ENCODE results near the gene RCOR1.

Gene RCOR1

GRCh38 chr14:102601378-102601925 lies 9.0 kb downstream of the RCOR1 start:
- no peaks in the 10 kb centered on the region; the same call in 1 of the 2 replicates for H3K4me1 ChIP-seq
- no peak for DNase-seq
- H3K27me3 ChIP-seq = no peaks in the 10 kb centered on the region
- H3K4me3 ChIP-seq (ENCODE audit: low read depth, low read length) = no peak overlapping the region
- no peak for TF ChIP-seq CTCF (IDR thresholded peaks at IDR 0.05; ENCODE audit: low read depth, low read length)
- H3K9me3 ChIP-seq = no peaks in the 10 kb centered on the region; the same call in 1 of the 2 replicates
- H3K36me3 ChIP-seq = peaks cover 22% of the 10 kb centered on the region

- no peaks in the 10 kb centered on the region; the same call in 1 of the 2 replicates for H3K9me3 ChIP-seq
- no peak for DNase-seq
- H3K4me3 ChIP-seq (ENCODE audit: low read depth, low read length) = no peak overlapping the region
- no peaks in the 10 kb centered on the region; the same call in 1 of the 2 replicates for H3K4me1 ChIP-seq
- H3K36me3 ChIP-seq = peaks cover 18% of the 10 kb centered on the region
- no peak for TF ChIP-seq CTCF (IDR thresholded peaks at IDR 0.05; ENCODE audit: low read depth, low read length)
- no peaks in the 10 kb centered on the region for H3K27me3 ChIP-seq
These were observed 10.2 kb downstream of the RCOR1 start for GRCh38 chr14:102602421-102603292.

GRCh38 chr14:102603293-102603907 lies 11.0 kb downstream of the RCOR1 start:
- no peak for DNase-seq
- peaks cover 15% of the 10 kb centered on the region for H3K36me3 ChIP-seq
- no peak overlapping the region for H3K4me3 ChIP-seq (ENCODE audit: low read depth, low read length)
- no peaks in the 10 kb centered on the region; the same call in 1 of the 2 replicates for H3K4me1 ChIP-seq
- H3K9me3 ChIP-seq = no peaks in the 10 kb centered on the region; the same call in 1 of the 2 replicates
- no peaks in the 10 kb centered on the region for H3K27me3 ChIP-seq
- no peak for TF ChIP-seq CTCF (IDR thresholded peaks at IDR 0.05; ENCODE audit: low read depth, low read length)

- no peak for TF ChIP-seq CTCF (IDR thresholded peaks at IDR 0.05; ENCODE audit: low read depth, low read length)
- no peaks in the 10 kb centered on the region; the same call in 1 of the 2 replicates for H3K4me1 ChIP-seq
- no peaks in the 10 kb centered on the region; the same call in 1 of the 2 replicates for H3K9me3 ChIP-seq
- no peak for DNase-seq
- H3K4me3 ChIP-seq (ENCODE audit: low read depth, low read length) = no peak overlapping the region
- no peaks in the 10 kb centered on the region for H3K27me3 ChIP-seq
- H3K36me3 ChIP-seq = peaks cover 15% of the 10 kb centered on the region
These were observed 11.7 kb downstream of the RCOR1 start for GRCh38 chr14:102604183-102604582.

GRCh38 chr14:102605029-102605428 lies 12.6 kb downstream of the RCOR1 start:
- Histone ChIP-seq H3K27me3 (no peaks in the 10 kb centered on the region), H3K4me1 (no peaks in the 10 kb centered on the region; the same call in 1 of the 2 replicates), H3K4me3 (ENCODE audit: low read depth, low read length) (no peak overlapping the region), H3K9me3 (no peaks in the 10 kb centered on the region; the same call in 1 of the 2 replicates), H3K36me3 (peaks cover 14% of the 10 kb centered on the region)
- TF ChIP-seq CTCF (IDR thresholded peaks at IDR 0.05; ENCODE audit: low read depth, low read length) = no peak
- DNase-seq = no peak

Measured in BE2C (cell line).